Peyer's patch (tissue), 4 donors: ENCODE data around the gene PTF1A. TPM values are rescaled to one million over a fixed set of nuclear protein-coding genes. Genes with fewer than 3 reads are reported as not detected.

Experiments used
- DNase-seq, 3 donors: peaks; one replicate each; pipeline ENCODE4 v3.0.0-alpha.2; 2017 to 2019
- H3K27ac ChIP-seq, 4 donors: fragments of 200-600 bp; sonication (generic); one replicate each; pipeline ENCODE4 v1.5.1; 2016 to 2019
- H3K27me3 ChIP-seq, 2 donors: fragments of 200-600 bp; sonication (generic); one replicate each; pipeline ENCODE4 v1.5.1; 2019
- H3K36me3 ChIP-seq, 3 donors: fragments of 200-600 bp; sonication (generic); one replicate each; pipeline ENCODE4 v1.5.1; 2016 to 2019
- H3K4me1 ChIP-seq, 4 donors: fragments of 200-600 bp; sonication (generic); one replicate each; pipeline ENCODE4 v1.5.1; 2016 to 2019
- H3K4me3 ChIP-seq, 4 donors: fragments of 200-600 bp; sonication (generic); 1 replicate in 3 of 4; 2 replicates in 1 of 4; pipeline ENCODE4 v1.5.1; 2016 to 2019; ENCODE audit warnings: mild to moderate bottlenecking in 1 of 4
- H3K9me3 ChIP-seq, 4 donors: fragments of 200-600 bp; sonication (generic); one replicate each; pipeline ENCODE4 v1.5.1; 2016 to 2019; ENCODE audit warnings: mild to moderate bottlenecking in 1 of 4
- CTCF ChIP-seq, 6 experiments: fragments of 450-650 bp in 4 of 6; fragments of 200-600 bp in 2 of 6; sonication (generic) in 1 of 6; IDR thresholded peaks; one replicate each; pipeline ENCODE4 v1.5.1; 2017 to 2019; ENCODE audit warnings: antibody characterized with exemption in 6 of 6, mild to moderate bottlenecking in 3 of 6, moderate library complexity in 1 of 6
- POLR2A ChIP-seq, 2 donors: fragments of 450-650 bp; IDR thresholded peaks; one replicate each; pipeline ENCODE4 v1.5.1; 2017; ENCODE audit warnings: antibody characterized with exemption in 2 of 2, mild to moderate bottlenecking in 2 of 2, moderate library complexity in 2 of 2
- total RNA-seq, 4 donors: library from RNA; depleted of rRNA; stranded (reverse); fragments of >200 nt; gene quantifications; one replicate each; pipeline ENCODE4 v1.1.0, GENCODE V29; 2016

The PTF1A gene
- total RNA-seq, 4 donors from 2014 or later: not detected

GRCh38 chr10:23198940-23199767 is 7.0 kb downstream of the PTF1A start:
- no peak for DNase-seq
- no peak overlapping the region for H3K27ac ChIP-seq
- H3K27me3 ChIP-seq: peaks cover 0 to 23% of the 10 kb centered on the region in 2 donors

GRCh38 chr10:23199768-23200511 is 7.8 kb downstream of the PTF1A start:
- Histone ChIP-seq H3K9me3 (no peaks in the 10 kb centered on the region), H3K4me1 (no peaks in the 10 kb centered on the region), H3K4me3 (no peak overlapping the region), H3K36me3 (no peaks in the 10 kb centered on the region), H3K27ac (no peak overlapping the region), H3K27me3 (peaks cover 0 to 17% of the 10 kb centered on the region in 2 donors)
- no peak for DNase-seq
- TF ChIP-seq CTCF (IDR thresholded peaks at IDR 0.05): no peak
- TF ChIP-seq POLR2A (IDR thresholded peaks at IDR 0.05): no peak

More at GRCh38 chr10:23198940-23199767, 7.0 kb downstream of the PTF1A start:
- Histone ChIP-seq H3K4me3 (no peak overlapping the region), H3K4me1 (no peaks in the 10 kb centered on the region), H3K9me3 (no peaks in the 10 kb centered on the region), H3K36me3 (no peaks in the 10 kb centered on the region)
- TF ChIP-seq CTCF (IDR thresholded peaks at IDR 0.05): no peak
- no peak for TF ChIP-seq POLR2A (IDR thresholded peaks at IDR 0.05)

- Histone ChIP-seq H3K4me1 (no peaks in the 10 kb centered on the region), H3K9me3 (no peaks in the 10 kb centered on the region), H3K4me3 (no peak overlapping the region), H3K27me3 (peaks cover 0 to 12% of the 10 kb centered on the region in 2 donors), H3K27ac (no peak overlapping the region), H3K36me3 (no peaks in the 10 kb centered on the region)
- no peak for DNase-seq
- TF ChIP-seq CTCF (IDR thresholded peaks at IDR 0.05) (no peak), POLR2A (IDR thresholded peaks at IDR 0.05) (no peak)
These were observed 8.5 kb downstream of the PTF1A start for GRCh38 chr10:23200586-23200985.

- Histone ChIP-seq H3K27me3 (peaks cover 0 to 9% of the 10 kb centered on the region in 2 donors), H3K4me1 (no peaks in the 10 kb centered on the region), H3K27ac (no peak overlapping the region), H3K9me3 (no peaks in the 10 kb centered on the region), H3K36me3 (no peaks in the 10 kb centered on the region), H3K4me3 (no peak overlapping the region)
- TF ChIP-seq POLR2A (IDR thresholded peaks at IDR 0.05): no peak
- no peak for TF ChIP-seq CTCF (IDR thresholded peaks at IDR 0.05)
- DNase-seq: no peak
These were observed 9.0 kb downstream of the PTF1A start for GRCh38 chr10:23200997-23201652.

GRCh38 chr10:23201837-23202236 is 9.7 kb downstream of the PTF1A start:
- TF ChIP-seq CTCF (IDR thresholded peaks at IDR 0.05) (no peak), POLR2A (IDR thresholded peaks at IDR 0.05) (no peak)
- Histone ChIP-seq H3K36me3 (no peaks in the 10 kb centered on the region), H3K9me3 (no peaks in the 10 kb centered on the region), H3K4me3 (no peak overlapping the region), H3K4me1 (no peaks in the 10 kb centered on the region), H3K27ac (no peak overlapping the region), H3K27me3 (peaks cover 0 to 9% of the 10 kb centered on the region in 2 donors)
- no peak for DNase-seq
